H9 (cell line): ENCODE results near the gene EPHB2. TPM values are rescaled to one million over a fixed set of nuclear protein-coding genes. Genes with fewer than 3 reads are reported as not detected.

Experiments
- DNase-seq: peaks from one replicate; pipeline ENCODE4 v3.0.0-alpha.2; 2017
- H2AFZ ChIP-seq: one replicate; pipeline ENCODE4 v1.6.1; 2013; ENCODE audit warnings: mild to moderate bottlenecking, low read length, control low read depth, moderate library complexity
- H2AK5ac ChIP-seq: 2 replicates; pipeline ENCODE4 v1.6.1; 2013; ENCODE audit warnings: low read length, control low read depth, mixed read lengths; ENCODE audit not compliant: insufficient read length
- H2BK120ac ChIP-seq: one replicate; pipeline ENCODE4 v1.6.1; 2013; ENCODE audit warnings: low read depth, mild to moderate bottlenecking, low read length, control low read depth, inconsistent platforms; ENCODE audit not compliant: poor library complexity, severe bottlenecking
- H2BK12ac ChIP-seq: 2 replicates; pipeline ENCODE4 v1.6.1; 2013; ENCODE audit warnings: low read length, control low read depth, mixed read lengths, low read depth; ENCODE audit not compliant: insufficient read length
- H2BK15ac ChIP-seq: 2 replicates; pipeline ENCODE4 v1.6.1; 2013; ENCODE audit warnings: low read depth, low read length, control low read depth
- H2BK20ac ChIP-seq: one replicate; pipeline ENCODE4 v1.6.1; 2013; ENCODE audit warnings: low read depth, mild to moderate bottlenecking, low read length, control low read depth, inconsistent platforms; ENCODE audit not compliant: poor library complexity, severe bottlenecking
- H2BK5ac ChIP-seq: 2 replicates; pipeline ENCODE4 v1.6.1; 2013; ENCODE audit warnings: low read length, control low read depth, mixed read lengths; ENCODE audit not compliant: insufficient read length
- H3K14ac ChIP-seq: 2 replicates; pipeline ENCODE4 v1.6.1; 2013; ENCODE audit warnings: low read length, control low read depth; ENCODE audit not compliant: insufficient read depth
- H3K18ac ChIP-seq: 2 replicates; pipeline ENCODE4 v1.6.1; 2013; ENCODE audit warnings: low read depth, mild to moderate bottlenecking, mixed read lengths, low read length, control low read depth; ENCODE audit not compliant: insufficient read length
- H3K23ac ChIP-seq: 2 replicates; pipeline ENCODE4 v1.6.1; 2013; ENCODE audit warnings: low read length, control low read depth, mixed read lengths, low read depth; ENCODE audit not compliant: insufficient read length
- H3K23me2 ChIP-seq: 2 replicates; pipeline ENCODE4 v1.6.1; 2013; ENCODE audit warnings: low read depth, mild to moderate bottlenecking, mixed read lengths, low read length, control low read depth; ENCODE audit not compliant: insufficient read length, poor library complexity, severe bottlenecking
- H3K27ac ChIP-seq: 2 replicates; pipeline ENCODE4 v1.5.1; 2013; ENCODE audit warnings: low read length, control low read depth, mixed read lengths, low read depth; ENCODE audit not compliant: insufficient read length
- H3K27me3 ChIP-seq: 2 replicates; pipeline ENCODE4 v1.6.1; 2013; ENCODE audit warnings: low read length, control low read depth, inconsistent platforms; ENCODE audit not compliant: insufficient read depth
- H3K4ac ChIP-seq: 2 replicates; pipeline ENCODE4 v1.6.1; 2013; ENCODE audit warnings: low read depth, mild to moderate bottlenecking, control low read depth, inconsistent platforms, low read length, moderate library complexity
- H3K4me1 ChIP-seq: 2 replicates; pipeline ENCODE4 v1.6.1; 2013; ENCODE audit warnings: low read length, control low read depth, inconsistent platforms; ENCODE audit not compliant: insufficient read depth
- H3K4me2 ChIP-seq: 2 replicates; pipeline ENCODE4 v1.6.1; 2013; ENCODE audit warnings: low read length, control low read depth, mixed read lengths; ENCODE audit not compliant: insufficient read length, insufficient read depth
- H3K56ac ChIP-seq: 2 replicates; pipeline ENCODE4 v1.6.1; 2013; ENCODE audit warnings: low read depth, mild to moderate bottlenecking, mixed read lengths, low read length, control low read depth; ENCODE audit not compliant: insufficient read length
- H3K79me1 ChIP-seq: 2 replicates; pipeline ENCODE4 v1.6.1; 2013; ENCODE audit warnings: low read depth, mild to moderate bottlenecking, moderate library complexity, low read length, control low read depth, inconsistent platforms; ENCODE audit not compliant: insufficient read depth, poor library complexity, severe bottlenecking
- H3K79me2 ChIP-seq: 2 replicates; pipeline ENCODE4 v1.6.1; 2013; ENCODE audit warnings: low read length, control low read depth, inconsistent platforms; ENCODE audit not compliant: insufficient read depth
- H3K9ac ChIP-seq: 2 replicates; pipeline ENCODE4 v1.6.1; 2013; ENCODE audit warnings: low read length, control low read depth, mixed read lengths; ENCODE audit not compliant: insufficient read length; ENCODE audit errors: extremely low read depth
- H3K9me3 ChIP-seq: one replicate; pipeline ENCODE4 v1.6.1; 2013; ENCODE audit warnings: low read depth, low read length, inconsistent platforms; ENCODE audit not compliant: control insufficient read depth
- H3T11ph ChIP-seq: one replicate; pipeline ENCODE4 v1.6.1; 2013; ENCODE audit warnings: mild to moderate bottlenecking, low read length, control low read depth, inconsistent platforms
- H4K20me1 ChIP-seq: one replicate; pipeline ENCODE4 v1.6.1; 2013; ENCODE audit not compliant: control insufficient read depth, insufficient read length, insufficient read depth
- H4K5ac ChIP-seq: 2 replicates; pipeline ENCODE4 v1.6.1; 2013; ENCODE audit warnings: low read depth, mild to moderate bottlenecking, mixed read lengths, low read length, control low read depth; ENCODE audit not compliant: insufficient read length
- H4K8ac ChIP-seq: replicated peaks from 2 replicates; pipeline ENCODE4 v1.6.1; 2013; ENCODE audit warnings: low read length, control low read depth, mixed read lengths, low read depth; ENCODE audit not compliant: insufficient read length
- H4K91ac ChIP-seq: 2 replicates; pipeline ENCODE4 v1.6.1; 2013; ENCODE audit warnings: low read depth, mild to moderate bottlenecking, moderate library complexity, mixed read lengths, low read length, control low read depth; ENCODE audit not compliant: insufficient read length
- H3K27ac Mint-ChIP-seq, 3 experiments: 2 replicates in 2 of 3; 3 replicates in 1 of 3; pipeline ENCODE4 v1.8.0; 2020 to 2021; ENCODE audit warnings: mixed read lengths in 3 of 3, mild to moderate bottlenecking in 1 of 3, moderate library complexity in 1 of 3
- H3K27me3 Mint-ChIP-seq: 2 replicates; pipeline ENCODE4 v1.8.0; 2021; ENCODE audit warnings: low read depth, mild to moderate bottlenecking, moderate library complexity, mixed read lengths
- H3K36me3 Mint-ChIP-seq, 3 experiments: 2 replicates in 2 of 3; 3 replicates in 1 of 3; pipeline ENCODE4 v1.8.0; 2020 to 2021; ENCODE audit warnings: low read depth in 3 of 3, mixed read lengths in 3 of 3; ENCODE audit not compliant: insufficient read depth in 1 of 3
- H3K4me1 Mint-ChIP-seq, 2 experiments: 2 replicates each; pipeline ENCODE4 v1.8.0; 2020; ENCODE audit warnings: mixed read lengths in 2 of 2
- H3K4me3 Mint-ChIP-seq, 2 experiments: 2 replicates in 1 of 2; 3 replicates in 1 of 2; pipeline ENCODE4 v1.8.0; 2020 to 2021; ENCODE audit warnings: mild to moderate bottlenecking in 2 of 2, mixed read lengths in 2 of 2, moderate library complexity in 1 of 2
- H3K9me3 Mint-ChIP-seq, 2 experiments: 2 replicates in 1 of 2; 3 replicates in 1 of 2; pipeline ENCODE4 v1.8.0; 2020; ENCODE audit warnings: mild to moderate bottlenecking in 2 of 2, mixed read lengths in 2 of 2, moderate library complexity in 1 of 2
- WGBS: extraction: QIAGEN DNeasy Blood & Tissue Kit; methylation state at CpG from one replicate; pipeline ENCODE4 v1.1.7; 2013; ENCODE audit warnings: missing lambda C conversion rate, low lambda C conversion rate, mixed read lengths; ENCODE audit not compliant: insufficient read length; ENCODE audit errors: extremely low coverage; 5-methylcytosine and 5-hydroxymethylcytosine counted together
- total RNA-seq: library from RNA; stranded (reverse); gene quantifications from 2 replicates; pipeline ENCODE4 v1.2.1, GENCODE V29; 2021
- TF ChIP-seq, protein P1 (sequence below): fragments of 200-600 bp; sonication (generic); conservative IDR thresholded peaks from 3 replicates; pipeline ENCODE4 v1.8.0; 2021; ENCODE audit warnings: antibody characterized with exemption, mild to moderate bottlenecking

Gene EPHB2
- total RNA-seq, 1 experiment from 2014 or later: 9.5 TPM

DNA sequence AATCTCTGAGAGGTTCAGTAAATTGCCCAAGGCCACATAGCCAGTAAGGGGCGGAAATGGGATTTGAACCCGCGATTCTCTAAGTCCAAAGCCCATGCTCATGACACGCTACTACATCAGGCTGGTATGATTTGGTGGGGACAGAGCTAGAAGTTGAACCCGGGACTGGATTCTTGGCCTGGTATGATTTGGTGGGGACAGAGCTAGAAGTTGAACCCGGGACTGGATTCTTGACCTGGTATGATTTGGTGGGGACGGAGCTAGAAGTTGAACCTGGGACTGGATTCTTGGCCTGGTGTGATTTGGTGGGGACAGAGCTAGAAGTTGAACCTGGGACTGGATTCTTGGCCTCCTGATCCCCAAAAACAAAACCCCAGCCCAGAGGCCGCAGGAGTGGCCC is 23.0 kb downstream of the EPHB2 start:
- Histone ChIP-seq H2AK5ac (no peak overlapping the region), H3K4me2 (no peak overlapping the region), H3K14ac (no peak overlapping the region; the same call in 1 of the 2 replicates), H3K56ac (no peak overlapping the region), H4K5ac (no peak overlapping the region), H3K9me3 (no peaks in the 10 kb centered on the region), H3K79me2 (no peaks in the 10 kb centered on the region), H3K79me1 (no peaks in the 10 kb centered on the region), H3T11ph (no peak overlapping the region), H3K27ac (no peak overlapping the region), H3K18ac (no peak overlapping the region), H3K4me1 (no peaks in the 10 kb centered on the region; the same call in 1 of the 2 replicates), H2BK15ac (no peak overlapping the region), H2BK12ac (no peak overlapping the region), H4K20me1 (no peaks in the 10 kb centered on the region), H3K23ac (no peak overlapping the region), H2BK5ac (no peak overlapping the region), H3K23me2 (no peaks in the 10 kb centered on the region), H3K4ac (no peak overlapping the region), H2BK120ac (no peak overlapping the region), H3K27me3 (no peaks in the 10 kb centered on the region), H2BK20ac (no peak overlapping the region), H4K91ac (no peak overlapping the region), H4K8ac (no peak overlapping the region), H3K9ac (no peak overlapping the region), H2AFZ (no peak overlapping the region)
- Mint-ChIP-seq H3K4me3 (no peak overlapping the region), H3K4me1 (peaks cover 11 to 35% of the 10 kb centered on the region in 2 experiments), H3K36me3 (no peaks in the 10 kb centered on the region; a peak in 1 of 7 replicates), H3K9me3 (no peaks in the 10 kb centered on the region), H3K27me3 (no peaks in the 10 kb centered on the region; the same call in 1 of the 2 replicates), H3K27ac (no peak overlapping the region)
- TF ChIP-seq, protein P1, sequence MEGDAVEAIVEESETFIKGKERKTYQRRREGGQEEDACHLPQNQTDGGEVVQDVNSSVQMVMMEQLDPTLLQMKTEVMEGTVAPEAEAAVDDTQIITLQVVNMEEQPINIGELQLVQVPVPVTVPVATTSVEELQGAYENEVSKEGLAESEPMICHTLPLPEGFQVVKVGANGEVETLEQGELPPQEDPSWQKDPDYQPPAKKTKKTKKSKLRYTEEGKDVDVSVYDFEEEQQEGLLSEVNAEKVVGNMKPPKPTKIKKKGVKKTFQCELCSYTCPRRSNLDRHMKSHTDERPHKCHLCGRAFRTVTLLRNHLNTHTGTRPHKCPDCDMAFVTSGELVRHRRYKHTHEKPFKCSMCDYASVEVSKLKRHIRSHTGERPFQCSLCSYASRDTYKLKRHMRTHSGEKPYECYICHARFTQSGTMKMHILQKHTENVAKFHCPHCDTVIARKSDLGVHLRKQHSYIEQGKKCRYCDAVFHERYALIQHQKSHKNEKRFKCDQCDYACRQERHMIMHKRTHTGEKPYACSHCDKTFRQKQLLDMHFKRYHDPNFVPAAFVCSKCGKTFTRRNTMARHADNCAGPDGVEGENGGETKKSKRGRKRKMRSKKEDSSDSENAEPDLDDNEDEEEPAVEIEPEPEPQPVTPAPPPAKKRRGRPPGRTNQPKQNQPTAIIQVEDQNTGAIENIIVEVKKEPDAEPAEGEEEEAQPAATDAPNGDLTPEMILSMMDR: no peak
- no CpG with 5 or more reads among the region's 8 CpGs for WGBS
- DNase-seq: no peak
